Muscle of back (tissue), 11 donors: ENCODE measurements around the gene MLLT3. TPM values are rescaled to one million over a fixed set of nuclear protein-coding genes. Genes with fewer than 3 reads are reported as not detected.
A peak's percentile ranks its signal among the peaks of the same experiment; 100 is the strongest.

ENCODE experiments used
- DNase-seq, 3 donors: peaks; one replicate each; pipeline versions ENCODE4 v3.0.0 to v3.0.0-alpha.2; 2013
- polyA plus RNA-seq, 10 donors: library from polyadenylated mRNA; unstranded; fragments of 120-200 nt; gene quantifications; one replicate each; pipeline ENCODE4 v1.2.1, GENCODE V29; 2013; ENCODE audit not compliant: insufficient read length in 10 of 10

MLLT3 gene
- polyA plus RNA-seq, 10 donors: 37.1 to 99.6 (median 54.4) TPM

- DNase-seq: no peak
Measured at GRCh38 chr9:20479419-20480155, 142.7 kb downstream of the MLLT3 start.

- peak; percentile 11 to 50 (median 33) for DNase-seq
Measured at GRCh38 chr9:20478786-20479185, 143.5 kb downstream of the MLLT3 start.

GRCh38 chr9:20477940-20478620 lies 144.2 kb downstream of the MLLT3 start:
- DNase-seq: no peak

- DNase-seq: peak in 2 of 3 donors; percentile 28 to 66
Measured at GRCh38 chr9:20476912-20477521, 145.3 kb downstream of the MLLT3 start.

GRCh38 chr9:20474496-20474895 lies 147.8 kb downstream of the MLLT3 start:
- DNase-seq: no peak

- peak in 2 of 3 donors; percentile 9 to 49 for DNase-seq
Measured at GRCh38 chr9:20473515-20474013, 148.7 kb downstream of the MLLT3 start.

- DNase-seq: no peak
Measured at GRCh38 chr9:20472342-20473045, 149.8 kb downstream of the MLLT3 start.

- DNase-seq: no peak
Measured at GRCh38 chr9:20466328-20467008, 155.8 kb downstream of the MLLT3 start.

- DNase-seq: no peak
Measured at GRCh38 chr9:20464242-20464641, 158.1 kb downstream of the MLLT3 start.

- DNase-seq: no peak
Measured at GRCh38 chr9:20463823-20464222, 158.5 kb downstream of the MLLT3 start.

GRCh38 chr9:20462410-20462809 lies 159.9 kb downstream of the MLLT3 start:
- DNase-seq: no peak

GRCh38 chr9:20447291-20447690 lies 175.0 kb downstream of the MLLT3 start:
- DNase-seq: no peak

GRCh38 chr9:20446248-20446647 lies 176.1 kb downstream of the MLLT3 start:
- no peak for DNase-seq

- DNase-seq: peak; percentile 46 to 62 (median 58)
Measured at GRCh38 chr9:20442461-20443319, 179.6 kb downstream of the MLLT3 start.

- peak in 1 of 3 donors; percentile 20 for DNase-seq
Measured at GRCh38 chr9:20441711-20442423, 180.4 kb downstream of the MLLT3 start.

GRCh38 chr9:20441166-20441565 lies 181.1 kb downstream of the MLLT3 start:
- DNase-seq: no peak

- DNase-seq: peak in 1 of 3 donors; percentile 6
Measured at GRCh38 chr9:20437476-20437875, 184.8 kb downstream of the MLLT3 start.

- DNase-seq: no peak
Measured at GRCh38 chr9:20436476-20437195, 185.7 kb downstream of the MLLT3 start.

- no peak for DNase-seq
Measured at GRCh38 chr9:20428976-20429375, 193.3 kb downstream of the MLLT3 start.
